Spleen (tissue), 11 donors: ENCODE measurements around the gene CISTR. TPM values are rescaled to one million over a fixed set of nuclear protein-coding genes. Genes with fewer than 3 reads are reported as not detected.

Experiments used
- DNase-seq: peaks from one replicate; pipeline ENCODE4 v3.0.0-alpha.2; 2020
- H3K27ac ChIP-seq, 8 donors: fragments of 200-600 bp; sonication (generic) in 7 of 8; 1 replicate in 4 of 8; 2 replicates in 4 of 8; pipeline versions ENCODE4 v1.5.0 to v1.8.0; 2016 to 2021; ENCODE audit warnings: inconsistent platforms in 4 of 8, mild to moderate bottlenecking in 4 of 8, moderate library complexity in 1 of 8
- H3K27me3 ChIP-seq, 7 donors: fragments of 200-600 bp; sonication (generic) in 6 of 7; replicated peaks in 1 of 7; 1 replicate in 4 of 7; 2 replicates in 3 of 7; pipeline versions ENCODE4 v1.5.0 to v1.8.0; 2016 to 2021; ENCODE audit warnings: inconsistent platforms in 3 of 7, mild to moderate bottlenecking in 1 of 7
- H3K36me3 ChIP-seq, 6 donors: fragments of 200-600 bp; sonication (generic) in 5 of 6; 1 replicate in 4 of 6; 2 replicates in 2 of 6; pipeline versions ENCODE4 v1.5.0 to v1.8.0; 2016 to 2021; ENCODE audit warnings: inconsistent platforms in 2 of 6
- H3K4me1 ChIP-seq, 6 donors: fragments of 200-600 bp; sonication (generic) in 5 of 6; 1 replicate in 3 of 6; 2 replicates in 3 of 6; pipeline versions ENCODE4 v1.5.0 to v1.8.0; 2016 to 2021; ENCODE audit warnings: inconsistent platforms in 3 of 6
- H3K4me3 ChIP-seq, 8 donors: fragments of 200-600 bp; sonication (generic) in 7 of 8; 1 replicate in 4 of 8; 2 replicates in 4 of 8; pipeline versions ENCODE4 v1.5.0 to v1.8.0; 2016 to 2021; ENCODE audit warnings: inconsistent platforms in 4 of 8, mild to moderate bottlenecking in 4 of 8, moderate library complexity in 2 of 8
- H3K9me3 ChIP-seq, 8 donors: fragments of 200-600 bp; sonication (generic) in 7 of 8; 1 replicate in 4 of 8; 2 replicates in 4 of 8; pipeline versions ENCODE4 v1.5.0 to v1.8.0; 2016 to 2021; ENCODE audit warnings: inconsistent platforms in 4 of 8
- POLR2A ChIP-seq, 3 donors: fragments of 450-650 bp; IDR thresholded peaks; one replicate each; pipeline ENCODE4 v1.5.1; 2017; ENCODE audit warnings: antibody characterized with exemption in 3 of 3, mild to moderate bottlenecking in 1 of 3
- POLR2AphosphoS5 ChIP-seq, 3 donors: sonication (generic); formaldehyde crosslinking; IDR thresholded peaks; one replicate each; pipeline ENCODE4 v1.5.1; 2017; ENCODE audit warnings: antibody characterized with exemption in 3 of 3
- WGBS, 5 donors: extraction: QIAGEN DNeasy Blood & Tissue Kit in 3 of 5; methylation state at CpG; one replicate each; pipeline versions ENCODE4 v1.1.5 to v1.1.7; 2013 to 2018; 5-methylcytosine and 5-hydroxymethylcytosine counted together
- intact Hi-C: fragments of 100-400 bp; cut with DNase I; formaldehyde crosslinking; loops from one replicate; pipeline ENCODE4 v1.15.0; 2023; ENCODE audit warnings: low total_unique reads
- polyA plus RNA-seq, 3 donors: library from polyadenylated mRNA; stranded (reverse); fragments of 200-250 nt; gene quantifications; one replicate each; pipeline ENCODE4 v1.2.1, GENCODE V29; 2013
- total RNA-seq, 7 donors: library from RNA; depleted of rRNA in 3 of 7; stranded (reverse); fragments of >200 nt in 3 of 7; fragmentation: NEBNext Ultra II Directional in 4 of 7; extraction: Animal tissue kit (Norgen Biotek cat#: 25700) in 4 of 7; gene quantifications; one replicate each; pipeline versions ENCODE4 v1.1.0 to v1.2.1, GENCODE V29; 2016 to 2021
- TF ChIP-seq, protein P1 (sequence below), 11 experiments: fragments of 200-600 bp in 7 of 11; fragments of 450-650 bp in 4 of 11; sonication (generic) in 4 of 11; IDR thresholded peaks in 8 of 11; conservative IDR thresholded peaks in 3 of 11; 1 replicate in 7 of 11; 2 replicates in 4 of 11; pipeline versions ENCODE4 v1.4.0 to v1.8.0; 2016 to 2021; ENCODE audit warnings: antibody characterized with exemption in 11 of 11, inconsistent platforms in 4 of 11, mild to moderate bottlenecking in 1 of 11
- donor health status: healthy with polysubstance abuse.
- donor health status: DM: no; HTN: no; CAD: no; lungs with moderate emphysema.
- donor health status: DM: no; HTN: no; CAD: no.
- donor health status: Bipolar disorder and iron deficiency.
- donor health status: healthy.
- donor health status: DM: no; HTN: no; CAD: no.
- donor health status: DM: yes; HTN: yes; CAD: no.

Gene CISTR
- total and polyA plus RNA-seq, 10 donors: 0.20 TPM; not detected in 9

DNA sequence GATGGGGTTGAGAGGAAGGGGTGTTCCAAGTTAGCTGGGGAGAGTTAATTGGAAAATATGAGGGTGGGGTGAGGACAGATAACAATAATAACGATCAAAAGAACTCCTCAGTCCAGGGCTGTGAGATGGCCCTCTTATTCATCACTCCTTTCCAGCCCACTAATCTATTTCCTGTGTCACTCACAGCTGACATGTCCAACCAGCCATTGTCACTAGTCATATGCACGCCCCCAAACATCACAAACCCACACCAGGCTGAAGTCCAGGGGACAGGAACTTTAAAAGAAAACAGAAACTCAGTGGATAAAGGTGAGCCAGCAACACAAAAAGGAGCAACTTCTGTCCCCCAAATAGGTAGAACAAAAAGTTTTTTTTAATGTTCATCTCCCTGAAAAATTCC is 25.4 kb downstream of the CISTR start:
- peak; percentile 33 for DNase-seq
- no peaks in the 10 kb centered on the region for H3K27me3 ChIP-seq
- peaks cover 0 to 31% (median 23%) of the 10 kb centered on the region in 6 donors for H3K4me1 ChIP-seq
- peak overlapping the region; percentile 62 to 89 (median 82) for H3K4me3 ChIP-seq
- peak overlapping the region in 1 of 8 donors; percentile 87 for H3K27ac ChIP-seq
- no peaks in the 10 kb centered on the region for H3K9me3 ChIP-seq
- 22 to 42% (median 29%) methylated on average over 2 of the region's 2 CpGs for WGBS, 5 donors
- H3K36me3 ChIP-seq: peaks cover 0 to 41% (median 35%) of the 10 kb centered on the region in 6 donors
- TF ChIP-seq POLR2A (IDR thresholded peaks at IDR 0.05) (no peak), POLR2AphosphoS5 (IDR thresholded peaks at IDR 0.05) (no peak)
- TF ChIP-seq, protein P1, sequence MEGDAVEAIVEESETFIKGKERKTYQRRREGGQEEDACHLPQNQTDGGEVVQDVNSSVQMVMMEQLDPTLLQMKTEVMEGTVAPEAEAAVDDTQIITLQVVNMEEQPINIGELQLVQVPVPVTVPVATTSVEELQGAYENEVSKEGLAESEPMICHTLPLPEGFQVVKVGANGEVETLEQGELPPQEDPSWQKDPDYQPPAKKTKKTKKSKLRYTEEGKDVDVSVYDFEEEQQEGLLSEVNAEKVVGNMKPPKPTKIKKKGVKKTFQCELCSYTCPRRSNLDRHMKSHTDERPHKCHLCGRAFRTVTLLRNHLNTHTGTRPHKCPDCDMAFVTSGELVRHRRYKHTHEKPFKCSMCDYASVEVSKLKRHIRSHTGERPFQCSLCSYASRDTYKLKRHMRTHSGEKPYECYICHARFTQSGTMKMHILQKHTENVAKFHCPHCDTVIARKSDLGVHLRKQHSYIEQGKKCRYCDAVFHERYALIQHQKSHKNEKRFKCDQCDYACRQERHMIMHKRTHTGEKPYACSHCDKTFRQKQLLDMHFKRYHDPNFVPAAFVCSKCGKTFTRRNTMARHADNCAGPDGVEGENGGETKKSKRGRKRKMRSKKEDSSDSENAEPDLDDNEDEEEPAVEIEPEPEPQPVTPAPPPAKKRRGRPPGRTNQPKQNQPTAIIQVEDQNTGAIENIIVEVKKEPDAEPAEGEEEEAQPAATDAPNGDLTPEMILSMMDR (IDR thresholded peaks at IDR 0.05 in 8 of 11, conservative IDR thresholded peaks at IDR 0.05 in 3 of 11): no peak
- intact Hi-C loops: no loop called here

GRCh38 chr12:53725824-53726223 is 26.0 kb downstream of the CISTR start:
- Histone ChIP-seq H3K27me3 (no peaks in the 10 kb centered on the region), H3K36me3 (peaks cover 0 to 46% (median 41%) of the 10 kb centered on the region in 6 donors), H3K4me1 (peaks cover 0 to 31% (median 23%) of the 10 kb centered on the region in 6 donors), H3K27ac (no peak overlapping the region), H3K9me3 (no peaks in the 10 kb centered on the region), H3K4me3 (peak overlapping the region in 3 of 8 donors; percentile 82 to 89 (median 83))
- peak; percentile 41 for DNase-seq
- intact Hi-C loops: no loop called here
- no peak for TF ChIP-seq POLR2AphosphoS5 (IDR thresholded peaks at IDR 0.05)
- TF ChIP-seq, protein P1 (IDR thresholded peaks at IDR 0.05 in 8 of 11, conservative IDR thresholded peaks at IDR 0.05 in 3 of 11): no peak
- WGBS, 5 donors: 44 to 67% (median 61%) methylated on average over 4 of the region's 4 CpGs

GRCh38 chr12:53722450-53723041 is 29.2 kb downstream of the CISTR start:
- TF ChIP-seq, protein P1 (IDR thresholded peaks at IDR 0.05 in 8 of 11, conservative IDR thresholded peaks at IDR 0.05 in 3 of 11): no peak
- TF ChIP-seq POLR2AphosphoS5 (IDR thresholded peaks at IDR 0.05) (no peak), POLR2A (IDR thresholded peaks at IDR 0.05) (no peak)
- Histone ChIP-seq H3K4me1 (peaks cover 0 to 24% (median 18%) of the 10 kb centered on the region in 6 donors), H3K9me3 (no peaks in the 10 kb centered on the region), H3K4me3 (no peak overlapping the region), H3K36me3 (peaks cover 0 to 79% (median 70%) of the 10 kb centered on the region in 6 donors), H3K27ac (no peak overlapping the region), H3K27me3 (no peaks in the 10 kb centered on the region)
- 80 to 93% (median 90%) methylated on average over 3 of the region's 3 CpGs for WGBS, 5 donors
- no peak for DNase-seq
- intact Hi-C loops: no loop called here

GRCh38 chr12:53720946-53721345 is 30.8 kb downstream of the CISTR start:
- no peak overlapping the region for H3K4me3 ChIP-seq
- TF ChIP-seq POLR2A (IDR thresholded peaks at IDR 0.05) (no peak), POLR2AphosphoS5 (IDR thresholded peaks at IDR 0.05) (no peak)
- TF ChIP-seq, protein P1 (IDR thresholded peaks at IDR 0.05 in 8 of 11, conservative IDR thresholded peaks at IDR 0.05 in 3 of 11): no peak
- peaks cover 0 to 95% (median 78%) of the 10 kb centered on the region in 6 donors for H3K36me3 ChIP-seq
- peaks cover 0 to 11% (median 7%) of the 10 kb centered on the region in 6 donors for H3K4me1 ChIP-seq
- no peak overlapping the region for H3K27ac ChIP-seq
- H3K27me3 ChIP-seq: no peaks in the 10 kb centered on the region
- no peak for DNase-seq
- intact Hi-C loops: no loop called here
- H3K9me3 ChIP-seq: no peaks in the 10 kb centered on the region
- WGBS, 5 donors: 81 to 97% (median 97%) methylated on average over 1 of the region's 1 CpG
